GM23338 (cell line): ENCODE data around the gene GPAT2. TPM values are rescaled to one million over a fixed set of nuclear protein-coding genes. Genes with fewer than 3 reads are reported as not detected.
"Not testable (repeated sequence)": the region's sequence is repeated elsewhere in the genome, so short reads cannot be mapped to it uniquely, and the experiment has no call there.

Experiments used
- ATAC-seq: fragments of 200-7000 bp; cut with Tn5 transposase; 3 replicates; pipeline ENCODE4 v1.9.1; 2020
- DNase-seq: peaks from one replicate; pipeline ENCODE4 v3.0.0-alpha.2; 2015; ENCODE audit warnings: low spot score
- H2AFZ ChIP-seq: fragments of 200-600 bp; sonication (generic); 2 replicates; pipeline ENCODE4 v1.8.0; 2016; ENCODE audit warnings: antibody characterized with exemption, mild to moderate bottlenecking, moderate library complexity
- H3F3A ChIP-seq: fragments of 200-600 bp; sonication (generic); replicated peaks from 2 replicates; pipeline ENCODE4 v1.8.0; 2017; ENCODE audit warnings: antibody characterized with exemption, mixed run types, low read depth
- H3K27ac ChIP-seq: fragments of 200-600 bp; sonication (generic); 2 replicates; pipeline ENCODE4 v1.6.1; 2016; ENCODE audit warnings: low read depth
- H3K27me3 ChIP-seq: fragments of 200-600 bp; sonication (generic); 2 replicates; pipeline ENCODE4 v1.8.0; 2016; ENCODE audit warnings: mild to moderate bottlenecking, mixed run types, moderate library complexity; ENCODE audit not compliant: insufficient read depth
- H3K36me3 ChIP-seq: fragments of 200-600 bp; sonication (generic); 2 replicates; pipeline ENCODE4 v1.8.0; 2016; ENCODE audit warnings: mild to moderate bottlenecking; ENCODE audit not compliant: insufficient read depth
- H3K4me1 ChIP-seq: fragments of 200-600 bp; sonication (generic); 2 replicates; pipeline ENCODE4 v1.8.0; 2016; ENCODE audit warnings: mild to moderate bottlenecking, moderate library complexity; ENCODE audit not compliant: insufficient read depth
- H3K4me2 ChIP-seq: fragments of 200-600 bp; sonication (generic); 2 replicates; pipeline ENCODE4 v1.7.1; 2017; ENCODE audit warnings: mixed run types
- H3K4me3 ChIP-seq: fragments of 200-600 bp; sonication (generic); 2 replicates; pipeline ENCODE4 v1.6.1; 2016; ENCODE audit warnings: mixed run types
- H3K79me2 ChIP-seq: fragments of 200-600 bp; sonication (generic); replicated peaks from 2 replicates; pipeline ENCODE4 v1.8.0; 2017; ENCODE audit warnings: mild to moderate bottlenecking; ENCODE audit not compliant: insufficient read depth
- H3K9me2 ChIP-seq: fragments of 200-600 bp; sonication (generic); 2 replicates; pipeline ENCODE4 v1.8.0; 2017; ENCODE audit not compliant: insufficient read depth
- H4K20me1 ChIP-seq: fragments of 200-600 bp; sonication (generic); replicated peaks from 2 replicates; pipeline ENCODE4 v1.8.0; 2017; ENCODE audit warnings: mild to moderate bottlenecking; ENCODE audit not compliant: insufficient read depth
- H3K27ac Mint-ChIP-seq: 2 replicates; pipeline ENCODE4 v1.8.0; 2020; ENCODE audit warnings: inconsistent platforms, mild to moderate bottlenecking, moderate library complexity, mixed read lengths
- H3K27me3 Mint-ChIP-seq: 3 replicates; pipeline ENCODE4 v1.8.0; 2022; ENCODE audit warnings: low read depth, mild to moderate bottlenecking, moderate library complexity, mixed read lengths, inconsistent platforms; ENCODE audit not compliant: insufficient read depth, poor library complexity
- H3K36me3 Mint-ChIP-seq: 3 replicates; pipeline ENCODE4 v1.8.0; 2021; ENCODE audit warnings: low read depth, mild to moderate bottlenecking, inconsistent platforms, moderate library complexity, mixed read lengths
- H3K4me1 Mint-ChIP-seq: 3 replicates; pipeline ENCODE4 v1.8.0; 2020; ENCODE audit warnings: mild to moderate bottlenecking, inconsistent platforms, mixed read lengths
- H3K4me3 Mint-ChIP-seq: 3 replicates; pipeline ENCODE4 v1.8.0; 2021; ENCODE audit warnings: moderate library complexity, mild to moderate bottlenecking, inconsistent platforms, mixed read lengths
- H3K9me3 Mint-ChIP-seq: 3 replicates; pipeline ENCODE4 v1.8.0; 2020; ENCODE audit warnings: moderate library complexity, mild to moderate bottlenecking, inconsistent platforms, mixed read lengths
- CREB1 ChIP-seq: fragments of 250-450 bp; sonication (Bioruptor Pico); IDR thresholded peaks from 2 replicates; pipeline ENCODE4 v1.5.0; 2020; ENCODE audit warnings: low read depth, mild to moderate bottlenecking, moderate library complexity
- CTCF ChIP-seq, 2 experiments: fragments of 200-600 bp in 1 of 2; sonication (generic) in 1 of 2; conservative IDR thresholded peaks; 2 replicates each; pipeline versions ENCODE4 v1.5.1 to v1.6.1; 2016 to 2017; ENCODE audit warnings: antibody characterized with exemption in 2 of 2, low read depth in 2 of 2, mild to moderate bottlenecking in 2 of 2, moderate library complexity in 1 of 2
- ETS1 ChIP-seq: IDR thresholded peaks from 2 replicates; pipeline ENCODE4 v1.6.1; 2016; ENCODE audit warnings: antibody characterized with exemption
- EZH2 ChIP-seq: fragments of 200-600 bp; sonication (generic); IDR thresholded peaks from one replicate; pipeline ENCODE4 v1.8.0; 2017; ENCODE audit warnings: antibody characterized with exemption, mild to moderate bottlenecking, low read depth; ENCODE audit not compliant: unreplicated experiment
- EZH2phosphoT487 ChIP-seq: fragments of 200-600 bp; sonication (generic); IDR thresholded peaks from one replicate; pipeline ENCODE4 v1.8.1; 2018; ENCODE audit warnings: antibody characterized with exemption; ENCODE audit not compliant: unreplicated experiment
- JUNB ChIP-seq: IDR thresholded peaks from one replicate; pipeline ENCODE4 v1.6.1; 2016; ENCODE audit warnings: antibody characterized with exemption; ENCODE audit not compliant: unreplicated experiment
- NANOG ChIP-seq: IDR thresholded peaks from 2 replicates; pipeline ENCODE4 v1.6.1; 2016; ENCODE audit warnings: antibody characterized with exemption, borderline replicate concordance
- REST ChIP-seq: IDR thresholded peaks from one replicate; pipeline ENCODE4 v1.6.1; 2018; ENCODE audit warnings: antibody characterized with exemption; ENCODE audit not compliant: unreplicated experiment
- STAT1 ChIP-seq: IDR thresholded peaks from one replicate; pipeline ENCODE4 v1.6.1; 2016; ENCODE audit warnings: antibody characterized with exemption; ENCODE audit not compliant: unreplicated experiment
- ZNF331 ChIP-seq: fragments of 250-450 bp; sonication (Bioruptor Pico); IDR thresholded peaks from 2 replicates; pipeline ENCODE4 v1.5.0; 2020; ENCODE audit warnings: low read depth, mild to moderate bottlenecking, moderate library complexity
- ZNF462 ChIP-seq: fragments of 250-450 bp; sonication (Bioruptor Pico); IDR thresholded peaks from 2 replicates; pipeline ENCODE4 v1.5.0; 2020; ENCODE audit warnings: mild to moderate bottlenecking, moderate library complexity
- polyA plus RNA-seq: library from polyadenylated mRNA; unstranded; fragments of >200 nt; fragmentation: Nextera tagmentation; extraction: Ambion mirVana; gene quantifications from 2 replicates; pipeline ENCODE4 v1.2.1, GENCODE V29; 2016
- total RNA-seq: library from RNA; depleted of rRNA; stranded (reverse); fragments of >200 nt; shearing (Covaris generic); gene quantifications from 2 replicates; pipeline ENCODE4 v1.2.3, GENCODE V29; 2014

GPAT2 gene
- total and polyA plus RNA-seq, 2 experiments from 2014 or later: 1.6 to 2.2 TPM

GRCh38 chr2:96065381-96065930 lies 30.7 kb upstream of the GPAT2 start:
- H3K4me1 Mint-ChIP-seq: peaks cover 3% of the 10 kb centered on the region
- H3K27me3 Mint-ChIP-seq: no peaks in the 10 kb centered on the region
- TF ChIP-seq EZH2phosphoT487 (no peak), NANOG (no peak), ZNF462 (no peak), STAT1 (no peak), ZNF331 (CRISPR knock-in tag) (no peak), CREB1 (CRISPR knock-in tag) (no peak), EZH2 (no peak), REST (no peak), JUNB (no peak), ETS1 (no peak), CTCF (conservative IDR thresholded peaks at IDR 0.05; ENCODE audit: low read depth in 2 of 2) (no peak)
- Histone ChIP-seq H3K9me2 (peaks cover 6% of the 10 kb centered on the region; the same call in 1 of the 2 replicates), H3K4me3 (no peak overlapping the region), H3K27ac (no peak overlapping the region), H3K4me2 (no peak overlapping the region), H3K79me2 (no peaks in the 10 kb centered on the region), H4K20me1 (no peaks in the 10 kb centered on the region), H3K27me3 (no peaks in the 10 kb centered on the region), H2AFZ (no peak overlapping the region), H3K36me3 (no peaks in the 10 kb centered on the region), H3F3A (no peaks in the 10 kb centered on the region), H3K4me1 (no peaks in the 10 kb centered on the region)
- no peak for ATAC-seq
- H3K27ac Mint-ChIP-seq: no peak overlapping the region
- DNase-seq: no peak
- H3K36me3 Mint-ChIP-seq: no peaks in the 10 kb centered on the region
- no peaks in the 10 kb centered on the region for H3K9me3 Mint-ChIP-seq
- H3K4me3 Mint-ChIP-seq: no peak overlapping the region

GRCh38 chr2:96064760-96065159 lies 30.0 kb upstream of the GPAT2 start:
- not testable (repeated sequence) for H3K4me3 Mint-ChIP-seq, H3K36me3 ChIP-seq, H3K4me3 ChIP-seq, H3F3A ChIP-seq, DNase-seq, H3K4me1 ChIP-seq, H3K4me1 Mint-ChIP-seq, H3K36me3 Mint-ChIP-seq, H3K79me2 ChIP-seq, ATAC-seq, H4K20me1 ChIP-seq, H3K4me2 ChIP-seq, H3K27me3 ChIP-seq, H3K9me2 ChIP-seq, H3K27me3 Mint-ChIP-seq, H3K27ac ChIP-seq, H2AFZ ChIP-seq, H3K27ac Mint-ChIP-seq, H3K9me3 Mint-ChIP-seq
